Dermis microvascular lymphatic vessel endothelial cell (primary cell): Measurements from ENCODE around the gene AMER1. TPM values are rescaled to one million over a fixed set of nuclear protein-coding genes. Genes with fewer than 3 reads are reported as not detected.
"Not testable (repeated sequence)": the region's sequence is repeated elsewhere in the genome, so short reads cannot be mapped to it uniquely, and the experiment has no call there.

Source experiments
- DNase-seq, 2 donors: peaks; one replicate each; pipeline versions ENCODE4 v3.0.0 to v3.0.0-alpha.2; 2010; ENCODE audit warnings: low read depth in 2 of 2
- total RNA-seq: library from RNA; depleted of rRNA; stranded (reverse); fragments of >200 nt; gene quantifications from 2 replicates; pipeline ENCODE4 v1.2.1, GENCODE V29; 2014

AMER1 gene
- 0.77 and 1.3 TPM in 2 replicates for total RNA-seq

- DNase-seq = no peak
Measured at GRCh38 chrX:64205441-64205734, at the start of gene AMER1. Gene AMER1, minus strand, starts transcription at chrX:64205708. Its CDS starts 12,422 bp downstream, at chrX:64193286.

DNA sequence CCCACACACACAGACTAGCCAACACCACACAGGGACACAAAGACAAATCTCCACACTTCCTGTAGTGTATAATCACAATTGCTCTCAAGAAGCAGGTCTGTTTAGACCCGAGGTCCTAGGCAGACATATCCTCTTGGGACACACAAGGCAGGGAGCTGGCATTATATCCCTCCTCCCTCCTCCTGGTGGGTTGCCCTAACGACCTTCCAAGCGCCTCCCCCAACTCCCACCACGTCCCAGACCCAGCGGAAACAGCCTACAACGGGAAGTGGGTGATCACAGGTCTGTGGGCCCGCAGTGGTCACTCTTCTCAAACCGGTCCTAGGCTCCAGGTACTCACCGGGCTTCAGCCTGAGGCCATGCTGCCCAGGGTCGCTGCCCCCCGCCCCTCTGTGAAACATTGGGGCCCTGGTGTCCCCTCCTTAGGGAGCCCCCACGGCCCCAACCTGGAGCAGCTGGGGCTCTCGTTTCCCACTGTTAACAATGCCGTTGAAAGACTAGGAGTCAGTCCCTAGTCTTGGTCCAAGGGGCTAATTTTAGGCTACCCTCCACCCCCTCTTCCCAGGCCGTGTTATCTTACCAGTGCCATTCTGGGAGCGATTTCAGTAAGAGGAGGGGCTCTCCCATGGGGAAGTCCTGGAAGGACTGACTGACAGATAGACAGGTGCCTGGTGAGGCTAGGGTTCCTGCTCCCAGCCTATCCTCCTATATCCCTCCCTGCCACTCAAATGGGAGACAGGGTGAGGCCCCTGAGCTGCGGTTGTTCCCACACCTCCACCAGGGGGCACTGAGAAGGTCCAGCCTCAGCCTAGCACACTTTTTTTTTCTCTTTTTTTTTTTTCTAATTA is 24.8 kb upstream of the AMER1 start, which contains the start of gene ASB12:
TSS of gene ASB12 (minus strand) at position 485 of the 848 bp plus-strand sequence. CDS start 4,957 bp downstream, outside the sequence.
- no peak for DNase-seq

GRCh38 chrX:64229154-64229553 is 23.6 kb upstream of the AMER1 start:
- DNase-seq = no peak

GRCh38 chrX:64218023-64218422 is 12.5 kb upstream of the AMER1 start:
- DNase-seq = no peak

DNA sequence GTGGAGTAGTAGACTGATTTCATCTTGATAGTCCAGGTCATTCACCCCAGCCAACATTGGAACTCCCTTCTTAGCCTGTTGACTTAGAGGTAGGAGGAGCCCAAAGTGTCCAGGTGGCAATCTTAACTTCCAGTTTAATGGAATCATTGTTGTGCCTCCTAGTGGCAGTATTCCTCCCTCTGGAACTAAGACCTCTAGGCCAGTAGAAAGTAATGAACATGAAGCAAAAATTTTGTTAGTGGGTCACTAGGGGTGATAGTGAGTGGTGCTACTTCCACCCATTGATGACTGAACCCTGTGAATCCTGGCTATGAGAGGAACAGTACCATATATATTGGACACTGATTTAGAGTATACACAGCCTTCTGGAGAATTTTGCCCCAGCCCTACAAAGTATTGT is 8.5 kb upstream of the AMER1 start:
- DNase-seq = not testable (repeated sequence)

- no peak for DNase-seq
Measured at GRCh38 chrX:64206556-64207162, 1.2 kb upstream of the AMER1 start.

DNA sequence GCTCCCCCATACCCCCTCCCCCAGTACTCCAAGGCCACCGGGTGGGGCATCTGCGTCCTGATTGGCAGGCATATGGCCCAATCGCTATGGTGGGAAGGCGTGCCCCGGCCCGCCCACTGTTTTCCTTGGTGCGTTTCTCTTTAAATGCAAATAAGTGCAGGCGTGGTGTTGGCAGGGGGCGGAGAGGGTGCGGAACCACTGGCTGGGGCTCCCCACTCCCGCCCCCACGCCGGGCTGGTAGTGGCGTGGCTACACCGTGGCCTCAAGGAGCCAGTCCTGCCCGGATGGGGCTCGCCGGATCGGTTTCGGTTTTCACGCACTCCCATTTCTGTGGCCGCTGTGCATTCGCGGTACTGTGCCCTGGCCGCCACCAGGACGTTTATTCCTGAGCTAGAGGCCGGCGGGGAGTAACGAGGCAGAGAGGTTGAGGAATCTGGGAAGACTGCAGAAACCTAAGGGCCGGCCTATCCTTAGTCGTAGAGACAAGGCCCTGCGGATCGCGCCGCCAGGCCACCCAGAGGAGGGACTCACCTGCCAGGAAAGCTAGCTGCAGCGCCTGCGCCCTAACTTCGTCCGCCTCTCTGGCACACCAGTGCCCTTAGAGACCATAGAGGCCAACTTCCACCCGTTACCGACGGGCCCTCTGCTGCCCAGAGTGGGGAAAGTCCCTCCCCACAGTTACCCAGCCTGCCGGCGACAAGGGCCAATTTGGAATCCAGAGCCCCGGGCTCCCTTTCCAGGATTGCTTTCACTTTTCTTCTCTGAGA is 410 bp upstream of the AMER1 start:
- peak; percentile 81 to 90 for DNase-seq

DNA sequence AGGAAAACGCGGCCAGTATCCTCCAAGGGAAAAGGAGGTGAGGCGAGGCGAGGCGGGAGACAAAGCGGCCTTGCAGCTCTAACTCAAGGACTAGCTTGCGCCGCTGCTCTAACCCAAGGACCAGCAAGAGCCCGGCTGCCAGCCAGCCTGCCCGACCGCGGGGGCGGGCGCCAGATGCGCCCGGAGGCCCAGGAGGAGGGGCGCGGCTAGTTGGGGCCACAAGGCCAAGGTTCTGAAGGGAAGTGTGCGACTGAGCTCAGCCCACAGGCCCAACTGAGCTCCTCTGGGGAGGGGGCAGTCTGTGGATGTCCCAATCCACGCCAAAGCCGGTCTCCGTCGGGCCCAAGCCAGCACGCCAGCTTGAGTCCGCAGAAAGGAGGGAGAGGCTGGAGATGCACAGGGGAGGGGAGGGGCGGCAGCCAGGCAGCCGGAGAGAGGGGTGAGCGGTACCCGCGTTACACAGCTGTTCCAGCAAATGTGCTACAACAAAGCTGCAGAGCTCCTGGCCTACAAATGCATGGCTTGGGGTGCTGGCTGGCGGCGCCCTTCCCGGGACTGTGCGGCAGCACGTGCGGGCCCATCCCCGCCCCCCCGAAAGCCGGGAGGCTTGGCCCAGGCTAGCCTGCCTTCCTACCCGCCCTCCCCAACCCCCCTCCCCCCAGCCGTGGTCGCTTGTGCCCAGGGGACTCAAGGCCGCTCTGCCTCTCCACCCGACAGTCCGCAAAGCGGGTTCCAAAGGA is 637 bp downstream of the AMER1 start:
- DNase-seq = peak in 1 of 2 donors; percentile 11

GRCh38 chrX:64204252-64204651 is 1.3 kb downstream of the AMER1 start:
- DNase-seq = no peak

DNA sequence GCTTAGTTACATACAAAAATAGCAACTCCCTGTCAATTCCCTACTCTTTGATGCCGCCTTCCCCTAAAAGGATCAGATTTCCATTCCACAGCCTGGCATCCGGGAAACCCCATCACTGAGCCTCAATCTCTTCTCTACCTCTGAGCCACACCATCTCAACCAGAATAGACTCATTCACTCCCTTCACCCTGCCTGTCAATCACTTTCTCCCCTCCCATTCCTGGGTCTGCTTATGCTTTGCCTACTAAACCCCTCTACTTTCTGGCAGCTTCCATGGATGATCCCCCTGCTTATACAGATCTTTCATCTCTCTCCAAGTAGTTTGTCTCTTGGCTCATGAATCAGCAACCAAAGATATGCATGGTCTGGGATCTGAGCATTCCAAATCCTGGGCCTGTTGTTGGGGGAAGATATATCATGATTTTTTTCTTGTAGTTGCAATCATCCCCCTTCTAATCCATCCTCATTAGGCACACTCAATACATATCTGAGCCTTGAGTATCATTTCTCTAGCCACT is 2.6 kb downstream of the AMER1 start:
- DNase-seq = no peak

DNA sequence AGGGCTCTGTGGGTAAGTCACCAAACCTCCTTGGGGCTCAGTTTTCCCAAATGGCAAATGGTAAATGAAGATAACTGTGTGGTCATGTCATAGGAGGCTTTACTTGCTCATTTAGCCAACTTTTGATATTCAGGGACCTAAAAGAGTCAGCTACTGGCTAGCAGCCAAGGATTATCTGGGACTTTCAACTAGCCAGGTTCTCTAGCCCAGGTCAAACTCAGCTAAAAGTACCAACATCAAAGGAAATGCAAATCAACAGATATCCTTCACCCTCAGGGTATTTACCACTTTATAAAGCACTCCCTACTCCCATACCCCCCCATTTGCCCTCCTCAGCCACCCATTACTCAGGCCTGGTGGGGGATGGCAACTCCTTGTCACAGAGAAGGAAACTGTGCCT is 7.5 kb downstream of the AMER1 start:
- no peak for DNase-seq

DNA sequence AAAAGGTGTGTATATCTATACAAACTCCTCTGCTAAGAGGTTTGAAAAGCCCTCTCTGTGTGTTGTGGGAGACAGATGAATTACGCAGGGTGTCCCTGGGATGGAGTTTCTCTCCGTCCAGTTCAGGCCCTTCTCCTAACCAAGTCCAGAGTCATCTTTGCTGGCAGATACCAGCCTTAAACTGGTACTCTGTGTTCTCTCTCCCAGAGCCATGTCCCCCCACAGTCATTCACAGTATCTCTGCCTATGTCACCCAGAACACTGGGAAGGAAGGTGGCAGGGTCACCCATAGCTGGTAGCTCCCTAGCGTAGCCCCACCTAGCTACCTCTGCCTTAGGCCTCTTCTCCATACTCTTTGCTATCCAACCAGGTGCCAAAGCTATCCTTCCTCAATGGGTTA is 8.9 kb downstream of the AMER1 start:
- DNase-seq = no peak

GRCh38 chrX:64195862-64196261 is 9.6 kb downstream of the AMER1 start:
- no peak for DNase-seq

GRCh38 chrX:64192673-64193072 is 12.8 kb downstream of the AMER1 start:
- DNase-seq = no peak

- no peak for DNase-seq
Measured at GRCh38 chrX:64192040-64192439, 13.5 kb downstream of the AMER1 start.

DNA sequence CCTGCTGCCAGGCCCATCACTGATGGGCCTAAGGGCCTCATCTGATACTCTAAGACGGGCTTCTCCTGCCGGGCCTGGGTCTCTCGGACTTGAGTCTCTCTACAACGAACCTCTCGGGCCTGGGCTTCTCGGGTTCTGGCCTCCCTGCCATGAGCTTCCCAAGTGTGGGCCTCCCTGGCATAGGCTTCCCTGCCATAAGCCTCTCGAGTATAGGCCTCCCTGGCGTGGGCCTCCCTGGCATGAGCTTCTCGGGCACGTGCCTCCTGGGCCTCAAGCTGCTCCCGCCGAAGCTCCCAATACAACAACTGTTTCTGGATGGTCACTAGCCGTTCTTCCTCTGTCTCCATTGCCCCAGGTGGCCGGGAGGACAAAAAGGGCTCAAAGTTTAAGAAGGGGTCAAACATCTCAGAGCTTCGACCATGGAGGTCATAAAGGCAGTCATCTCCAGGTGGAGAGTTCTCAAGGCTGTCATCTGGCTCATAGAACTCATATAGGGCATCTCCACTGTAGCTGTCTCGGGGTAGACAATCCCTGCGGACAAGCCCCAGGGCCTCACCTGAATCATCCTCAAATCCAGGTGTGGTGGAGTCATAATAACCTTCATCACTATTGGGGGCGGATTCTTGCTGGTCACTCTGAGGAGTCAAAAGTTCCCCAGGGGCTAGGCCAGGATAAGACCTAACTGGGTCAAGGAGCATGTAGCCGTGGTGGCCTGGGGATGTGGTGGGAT is 14.1 kb downstream of the AMER1 start:
- no peak for DNase-seq

- DNase-seq = no peak
Measured at GRCh38 chrX:64190136-64190740, 15.3 kb downstream of the AMER1 start.

DNA sequence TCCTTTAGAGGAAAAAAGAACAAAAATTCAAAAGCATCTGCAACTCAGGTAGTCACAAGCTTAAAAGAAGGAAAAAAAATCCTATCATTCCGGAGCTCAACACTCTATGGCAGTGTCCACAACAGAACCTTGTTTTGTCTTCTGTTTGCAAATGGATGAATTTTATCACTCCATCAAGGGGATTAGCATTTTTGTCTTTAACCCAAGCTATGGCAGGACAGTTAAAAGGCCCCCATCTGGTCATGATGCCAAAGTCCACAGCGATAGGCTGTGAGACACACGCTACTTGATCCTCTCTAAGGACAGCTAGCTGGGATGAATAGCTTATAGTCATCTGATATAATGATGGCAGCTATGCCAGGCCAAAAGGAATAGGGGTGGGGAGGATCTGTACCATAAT is 16.6 kb downstream of the AMER1 start:
- DNase-seq = no peak

- no peak for DNase-seq
Measured at GRCh38 chrX:64187762-64188150, 17.8 kb downstream of the AMER1 start.
